ENCODE data around the gene STX5.

- TF ChIP-seq CTCF (IDR thresholded peaks at IDR 0.05) (no peak), POLR2A (IDR thresholded peaks at IDR 0.05) (no peak)
Observed at GRCh38 chr11:62770778-62771143, 61.1 kb downstream of the STX5 start.
